ENCODE measurements around the gene TTLL12.

Gene TTLL12

DNA sequence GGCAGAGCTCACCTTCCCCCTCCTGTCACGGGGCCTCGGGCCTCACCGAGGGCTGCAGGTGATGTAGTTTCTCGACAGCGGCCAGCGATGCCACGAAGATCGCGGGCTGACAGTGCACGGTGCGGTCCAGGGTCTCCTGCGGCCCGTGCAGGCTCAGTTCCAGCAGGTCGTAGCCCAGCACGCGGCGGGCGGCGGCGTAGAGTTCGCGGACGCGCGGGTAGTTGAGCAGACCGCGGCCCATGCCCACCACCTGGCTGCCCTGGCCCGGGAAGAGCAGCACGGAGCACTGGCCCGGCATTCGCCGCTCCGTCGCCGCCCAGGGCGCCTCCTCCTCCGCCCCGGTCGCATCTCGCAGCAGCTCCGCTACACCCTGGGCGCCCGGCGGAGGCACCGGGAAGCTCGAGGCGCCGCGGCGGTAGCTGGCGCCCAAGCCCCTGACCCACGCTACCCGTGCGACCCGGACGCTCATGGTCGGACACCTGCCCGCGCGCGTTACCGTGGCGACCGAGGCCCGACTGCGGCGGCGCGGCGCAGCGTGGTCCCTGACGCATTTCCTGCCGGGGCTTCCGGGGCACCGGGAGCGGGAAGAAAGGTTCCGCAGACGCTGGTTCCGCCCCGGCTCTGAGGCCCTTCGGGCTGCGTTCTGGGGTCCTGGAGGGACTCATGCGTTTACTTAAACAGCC lies 43.9 kb downstream of the TTLL12 start, which contains the start of gene MCAT:
MCAT (minus strand) TSS at position 519 of the 683 bp plus-strand sequence; CDS start at position 469, 50 bp downstream.
- Mint-ChIP-seq H3K27ac (peak within 1 kb of the TSS; percentile 92), H3K4me3 (peak within 1 kb of the TSS; percentile 90), H3K4me1 (peaks cover 25% of the 10 kb centered on the region), H3K36me3 (peaks cover 6% of the 10 kb centered on the region), H3K9me3 (no peaks in the 10 kb centered on the region), H3K27me3 (no peaks in the 10 kb centered on the region)

- Mint-ChIP-seq H3K27me3 (no peaks in the 10 kb centered on the region), H3K4me1 (peaks cover 7% of the 10 kb centered on the region), H3K9me3 (no peaks in the 10 kb centered on the region), H3K4me3 (no peak overlapping the region), H3K27ac (no peak overlapping the region), H3K36me3 (peaks cover 6% of the 10 kb centered on the region)
Observed at GRCh38 chr22:43136801-43137200, 50.1 kb downstream of the TTLL12 start.

- Mint-ChIP-seq H3K27ac (no peak overlapping the region), H3K36me3 (peaks cover 6% of the 10 kb centered on the region), H3K4me1 (peaks cover 7% of the 10 kb centered on the region), H3K4me3 (no peak overlapping the region), H3K27me3 (no peaks in the 10 kb centered on the region), H3K9me3 (no peaks in the 10 kb centered on the region)
Observed at GRCh38 chr22:43136255-43136654, 50.7 kb downstream of the TTLL12 start.

- H3K4me3 Mint-ChIP-seq, result no peak overlapping the region
- peaks cover 6% of the 10 kb centered on the region for H3K36me3 Mint-ChIP-seq
- H3K9me3 Mint-ChIP-seq, result no peaks in the 10 kb centered on the region
- peaks cover 3% of the 10 kb centered on the region for H3K4me1 Mint-ChIP-seq
- H3K27ac Mint-ChIP-seq, result no peak overlapping the region
- no peaks in the 10 kb centered on the region for H3K27me3 Mint-ChIP-seq
Observed at GRCh38 chr22:43135565-43135964, 51.4 kb downstream of the TTLL12 start.

DNA sequence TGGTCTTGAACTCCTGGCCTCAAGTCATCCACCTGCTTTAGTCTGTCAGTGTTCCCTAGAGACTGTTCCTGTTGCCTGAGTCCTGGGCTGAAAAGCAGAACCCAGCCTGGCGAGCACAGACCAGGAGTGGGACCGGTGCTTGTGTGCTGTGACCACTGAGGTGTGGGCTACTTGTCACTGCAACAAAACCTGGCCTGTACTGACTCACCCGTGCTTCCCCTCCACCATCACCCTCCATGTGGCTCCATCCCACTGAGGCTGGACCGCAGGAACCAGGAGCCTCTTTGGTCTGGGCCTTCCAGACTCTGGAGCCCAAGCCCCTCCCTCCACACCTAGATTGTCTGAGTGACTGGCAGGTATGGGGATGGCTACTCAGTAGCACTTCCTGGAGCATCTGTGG lies 52.4 kb downstream of the TTLL12 start:
- Mint-ChIP-seq H3K27ac (no peak overlapping the region), H3K36me3 (peaks cover 2% of the 10 kb centered on the region), H3K9me3 (no peaks in the 10 kb centered on the region), H3K4me3 (no peak overlapping the region), H3K4me1 (no peaks in the 10 kb centered on the region), H3K27me3 (no peaks in the 10 kb centered on the region)

DNA sequence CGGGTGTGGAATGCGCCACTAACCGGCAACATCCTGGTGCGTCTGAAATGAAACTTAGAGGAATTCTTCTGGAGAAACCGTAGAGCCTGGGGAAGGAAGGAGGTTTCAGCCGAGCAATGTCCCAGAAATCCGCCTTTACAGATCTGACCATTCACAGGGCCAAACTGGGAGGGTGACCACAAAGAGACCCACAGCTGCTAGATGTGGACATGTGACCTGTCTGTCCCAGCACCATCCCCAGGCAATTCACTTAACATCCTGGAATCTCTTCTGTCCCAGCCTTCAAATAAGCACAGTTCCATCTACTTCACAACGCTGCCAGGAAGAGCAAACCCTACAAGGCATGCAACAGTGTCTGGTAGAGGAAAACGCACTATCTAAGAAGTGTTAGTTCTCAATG lies 53.5 kb downstream of the TTLL12 start:
- H3K27ac Mint-ChIP-seq, result no peak overlapping the region
- H3K9me3 Mint-ChIP-seq, result no peaks in the 10 kb centered on the region
- H3K36me3 Mint-ChIP-seq, result no peaks in the 10 kb centered on the region
- H3K4me3 Mint-ChIP-seq, result no peak overlapping the region
- H3K27me3 Mint-ChIP-seq, result no peaks in the 10 kb centered on the region
- no peaks in the 10 kb centered on the region for H3K4me1 Mint-ChIP-seq

DNA sequence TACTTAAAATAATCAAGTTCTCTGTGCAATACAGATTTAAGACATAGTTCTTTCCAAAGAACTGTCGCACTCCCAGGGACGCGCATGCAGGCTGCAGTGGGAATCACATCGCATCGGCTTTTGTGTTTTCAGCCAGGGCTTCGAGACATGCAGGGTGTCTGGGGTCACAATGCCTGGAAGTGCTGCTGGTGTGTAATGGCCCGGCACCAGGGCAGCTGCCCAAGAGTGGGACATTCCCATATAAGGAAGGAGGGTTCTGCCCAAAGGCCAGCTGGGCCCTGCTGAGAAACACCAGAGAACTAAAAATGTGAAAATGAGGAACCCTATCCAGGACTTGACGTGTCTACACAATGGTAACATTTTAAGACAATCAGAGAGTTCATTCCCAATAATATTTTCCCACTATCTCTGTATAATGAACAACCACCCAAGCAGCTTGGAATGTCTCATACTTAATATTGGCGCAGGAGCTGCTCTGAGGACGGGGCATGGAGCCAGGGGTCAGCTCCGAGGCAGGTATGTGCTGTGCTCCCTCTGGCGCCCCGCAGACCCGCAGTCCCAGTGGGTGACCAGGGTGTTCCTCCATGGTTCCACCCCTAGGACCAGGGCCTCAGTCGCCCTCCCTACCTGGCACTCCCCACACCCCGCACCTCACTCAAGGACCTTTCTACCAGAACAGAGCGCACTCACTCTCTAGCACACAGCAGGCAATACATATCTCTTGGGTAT lies 55.0 kb downstream of the TTLL12 start:
- Mint-ChIP-seq H3K4me1 (no peaks in the 10 kb centered on the region), H3K4me3 (no peak overlapping the region), H3K27ac (no peak overlapping the region), H3K9me3 (no peaks in the 10 kb centered on the region), H3K36me3 (no peaks in the 10 kb centered on the region), H3K27me3 (no peaks in the 10 kb centered on the region)

GRCh38 chr22:43129426-43130425 lies 57.2 kb downstream of the TTLL12 start:
- H3K4me1 Mint-ChIP-seq, result no peaks in the 10 kb centered on the region
- no peaks in the 10 kb centered on the region for H3K36me3 Mint-ChIP-seq
- no peaks in the 10 kb centered on the region for H3K9me3 Mint-ChIP-seq
- no peaks in the 10 kb centered on the region for H3K27me3 Mint-ChIP-seq
- H3K4me3 Mint-ChIP-seq, result no peak overlapping the region
- no peak overlapping the region for H3K27ac Mint-ChIP-seq

GRCh38 chr22:43128928-43129424 lies 58.0 kb downstream of the TTLL12 start:
- H3K27ac Mint-ChIP-seq, result no peak overlapping the region
- no peak overlapping the region for H3K4me3 Mint-ChIP-seq

DNA sequence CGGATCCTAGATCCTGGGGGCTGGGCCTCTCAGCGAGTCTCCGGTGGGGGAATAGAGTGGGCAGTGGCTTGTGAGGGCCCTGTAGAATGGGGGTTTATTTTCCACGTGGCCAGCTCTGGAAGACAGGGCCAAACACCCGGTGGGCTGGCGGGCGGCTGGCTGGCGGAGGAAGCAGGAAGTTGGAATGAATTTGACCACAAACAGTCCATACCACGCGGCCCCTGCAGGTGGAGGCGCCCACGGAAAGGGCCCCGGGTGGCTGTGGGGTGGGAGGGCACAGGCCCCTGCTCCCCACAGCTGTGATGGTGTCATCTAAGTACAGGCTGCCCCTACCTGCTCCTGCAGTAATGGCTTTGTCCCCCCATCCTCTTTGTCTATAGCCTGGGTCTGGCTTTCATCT lies 58.8 kb downstream of the TTLL12 start:
- no peak overlapping the region for H3K27ac Mint-ChIP-seq
- H3K27me3 Mint-ChIP-seq, result no peaks in the 10 kb centered on the region
- no peaks in the 10 kb centered on the region for H3K36me3 Mint-ChIP-seq
- no peak overlapping the region for H3K4me3 Mint-ChIP-seq
- H3K4me1 Mint-ChIP-seq, result no peaks in the 10 kb centered on the region
- H3K9me3 Mint-ChIP-seq, result no peaks in the 10 kb centered on the region

More at GRCh38 chr22:43128928-43129424, 58.0 kb downstream of the TTLL12 start:
- Mint-ChIP-seq H3K4me1 (no peaks in the 10 kb centered on the region), H3K36me3 (no peaks in the 10 kb centered on the region), H3K9me3 (no peaks in the 10 kb centered on the region), H3K27me3 (no peaks in the 10 kb centered on the region)

DNA sequence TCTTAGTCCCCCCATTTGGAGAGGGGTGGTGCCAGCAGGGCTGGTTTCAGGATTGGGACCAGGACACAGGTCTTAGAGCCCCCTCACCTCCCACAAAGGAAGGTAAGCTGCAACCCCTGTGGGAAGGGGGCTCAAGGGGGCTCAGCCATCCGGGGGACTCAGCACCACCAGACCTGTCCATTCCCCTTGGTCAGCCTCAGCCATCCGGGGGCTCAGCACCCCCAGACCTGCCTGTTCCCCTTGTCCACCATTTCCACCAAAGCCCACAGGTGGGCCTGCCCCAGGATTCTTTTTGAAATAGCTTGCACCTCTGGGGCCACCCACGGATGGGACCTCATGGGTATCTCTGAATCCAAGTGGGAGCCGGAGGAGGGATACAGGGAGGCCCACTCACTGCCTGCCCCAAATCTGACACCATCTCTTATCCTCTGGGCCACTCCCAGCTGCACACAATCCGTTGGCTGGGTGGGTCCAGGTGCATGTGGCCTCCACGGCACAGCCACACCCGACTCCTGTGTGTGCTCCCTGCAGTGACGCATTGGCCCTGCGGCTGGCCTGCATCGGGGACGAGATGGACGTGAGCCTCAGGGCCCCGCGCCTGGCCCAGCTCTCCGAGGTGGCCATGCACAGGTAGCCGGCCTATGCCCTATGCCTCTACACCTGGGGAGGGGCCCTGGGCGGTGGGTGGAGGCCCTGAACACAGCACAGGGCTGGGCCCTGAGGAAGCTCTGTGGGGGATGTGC lies 59.6 kb downstream of the TTLL12 start:
- Mint-ChIP-seq H3K4me1 (no peaks in the 10 kb centered on the region), H3K4me3 (no peak overlapping the region), H3K27ac (no peak overlapping the region), H3K36me3 (no peaks in the 10 kb centered on the region), H3K27me3 (no peaks in the 10 kb centered on the region), H3K9me3 (no peaks in the 10 kb centered on the region)

DNA sequence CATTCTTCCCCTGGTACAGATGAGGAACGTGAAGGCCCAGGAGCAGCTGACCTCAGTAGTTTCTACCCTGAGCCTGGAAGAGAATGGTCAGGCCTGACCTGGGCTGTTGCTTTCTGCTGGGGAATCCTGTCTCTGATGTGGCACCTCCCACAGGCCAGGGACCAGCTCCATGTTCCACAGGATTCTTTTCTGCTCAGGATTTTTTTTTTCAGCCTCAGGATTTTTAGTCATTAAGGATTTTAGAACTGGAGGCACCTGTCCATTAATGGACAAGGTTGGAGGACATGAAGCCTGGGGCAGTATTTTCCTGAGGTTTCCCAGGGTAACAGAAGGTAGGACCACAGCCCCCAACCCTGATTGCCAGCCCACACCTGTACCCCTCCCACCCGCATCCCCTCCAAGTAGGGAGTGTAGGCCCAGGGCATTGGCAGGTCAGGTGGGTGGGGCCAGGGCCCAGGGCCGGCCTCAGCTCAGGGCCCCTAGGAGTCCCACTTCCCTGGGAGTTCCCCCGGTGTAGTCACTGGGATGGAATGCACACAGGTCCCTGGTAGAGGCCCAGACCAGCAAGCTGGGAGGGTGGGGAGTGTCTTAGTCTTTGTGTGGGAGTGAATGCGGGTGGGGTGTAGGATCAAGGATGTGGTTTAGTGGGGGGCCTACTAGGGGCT lies 60.3 kb downstream of the TTLL12 start:
- H3K4me3 Mint-ChIP-seq, result no peak overlapping the region
- H3K36me3 Mint-ChIP-seq, result no peaks in the 10 kb centered on the region
- H3K4me1 Mint-ChIP-seq, result no peaks in the 10 kb centered on the region
- no peaks in the 10 kb centered on the region for H3K27me3 Mint-ChIP-seq
- H3K27ac Mint-ChIP-seq, result no peak overlapping the region
- no peaks in the 10 kb centered on the region for H3K9me3 Mint-ChIP-seq

- H3K27ac Mint-ChIP-seq, result no peak overlapping the region
- H3K4me1 Mint-ChIP-seq, result no peaks in the 10 kb centered on the region
- no peaks in the 10 kb centered on the region for H3K36me3 Mint-ChIP-seq
- H3K9me3 Mint-ChIP-seq, result no peaks in the 10 kb centered on the region
- H3K27me3 Mint-ChIP-seq, result no peaks in the 10 kb centered on the region
- no peak overlapping the region for H3K4me3 Mint-ChIP-seq
Observed at GRCh38 chr22:43118953-43119458, 67.9 kb downstream of the TTLL12 start.
